COLO829 (cell line): ENCODE measurements around the gene DSC2.
"Not testable (repeated sequence)": the region's sequence is repeated elsewhere in the genome, so short reads cannot be mapped to it uniquely, and the experiment has no call there.

Experiments
- DNase-seq: peaks from one replicate; pipeline ENCODE4 v3.0.0; 2012; ENCODE audit warnings: low spot score

DSC2 gene

DNA sequence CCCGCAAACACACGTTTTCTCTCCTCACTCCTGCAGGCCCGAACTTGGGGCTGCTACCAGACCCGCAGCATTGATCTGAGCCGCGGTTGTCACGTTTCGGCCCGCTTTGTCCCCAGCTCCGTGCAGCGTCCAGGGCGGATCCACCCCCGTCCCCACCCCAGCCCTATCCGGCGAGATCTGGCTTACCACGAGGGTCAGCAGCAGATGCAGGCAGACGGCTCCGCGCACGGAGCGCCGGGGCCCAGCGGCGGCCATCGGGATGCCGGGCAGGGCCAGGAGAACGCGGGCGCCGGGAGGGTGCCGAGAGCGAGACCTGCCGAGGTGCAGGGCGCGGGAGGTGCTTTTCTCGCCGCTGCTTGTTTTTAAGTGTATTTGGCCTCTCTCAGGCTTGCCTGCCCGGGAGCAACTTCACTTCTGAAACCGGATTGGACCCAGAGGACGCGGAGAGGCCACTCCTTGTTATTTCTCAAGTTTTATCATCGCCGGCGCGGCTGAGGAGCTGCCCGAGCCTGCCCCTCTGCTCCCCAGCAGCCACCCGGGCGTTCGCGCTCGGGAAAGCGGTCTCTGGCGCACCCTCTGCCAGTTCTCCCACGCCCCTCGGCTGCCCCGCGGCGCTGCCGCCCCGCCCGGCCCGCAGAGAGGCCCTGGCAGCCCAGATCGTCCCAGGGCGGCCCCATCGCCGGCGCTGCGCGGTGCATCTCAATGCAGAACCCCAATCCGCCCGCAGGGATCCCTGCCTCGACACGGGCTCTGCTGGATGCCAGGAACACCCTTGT, 59.6 kb downstream of the DSC2 start, which contains the start of gene DSC3:
Gene DSC3, minus strand, starts transcription at position 337 of the 776 bp plus-strand sequence. Its CDS starts 82 bp downstream, at position 255.
- DNase-seq = no peak

DNA sequence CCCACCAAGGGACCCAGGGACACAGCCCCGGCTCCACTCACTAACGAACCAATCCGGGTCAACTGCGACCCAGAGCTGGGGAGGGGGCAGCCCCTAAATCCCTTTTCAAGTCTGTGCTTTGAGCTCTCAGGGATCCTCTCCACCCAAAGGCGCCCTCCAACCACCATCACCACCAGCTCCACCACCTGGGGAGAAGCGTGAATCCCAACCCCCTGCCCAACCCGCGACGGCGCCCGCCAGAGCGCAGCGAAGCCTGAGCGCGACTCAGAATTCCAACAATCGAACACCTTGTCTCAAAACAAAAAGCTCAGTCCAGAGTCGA, 60.2 kb downstream of the DSC2 start:
- no peak for DNase-seq

DNA sequence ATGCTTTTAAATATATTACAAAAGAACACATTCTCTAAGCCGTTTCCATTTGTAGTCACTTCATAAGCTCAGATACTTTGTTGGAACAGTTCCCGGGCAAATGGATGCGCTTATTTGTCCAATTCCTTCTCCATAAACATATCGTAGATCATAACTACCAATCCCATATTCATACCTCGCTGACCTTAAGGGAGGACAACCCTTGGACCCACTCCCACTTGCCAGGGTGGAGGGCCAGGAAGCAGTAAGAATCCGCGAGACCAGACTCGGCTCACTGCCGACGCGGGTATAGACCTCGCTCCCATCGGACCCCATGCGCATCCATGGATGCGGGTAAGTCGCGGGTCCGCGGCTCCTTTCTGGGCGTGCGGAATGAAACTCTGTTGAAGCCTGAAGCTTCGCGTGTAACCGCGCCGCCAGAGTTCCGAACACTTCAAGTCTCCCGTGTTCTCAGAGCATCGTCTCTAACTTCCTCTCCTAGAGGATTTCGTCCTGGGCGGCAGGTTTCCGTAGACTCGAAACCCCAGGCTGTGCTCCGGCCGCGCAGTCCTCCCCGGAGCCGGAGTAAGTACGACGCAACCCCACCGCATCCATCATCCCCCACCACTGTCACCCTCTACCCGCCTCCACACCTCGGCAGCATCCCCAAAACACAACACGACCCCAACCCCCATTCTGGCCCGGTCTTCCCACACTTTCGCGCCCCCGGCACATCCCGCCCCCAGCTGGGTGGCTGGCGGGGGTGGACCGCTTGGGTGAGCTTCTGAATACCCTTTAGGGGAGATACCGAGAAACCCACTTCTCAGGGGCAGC, 60.7 kb downstream of the DSC2 start:
- DNase-seq = no peak

- DNase-seq = no peak
These were observed 61.4 kb downstream of the DSC2 start for GRCh38 chr18:31040686-31041270.

DNA sequence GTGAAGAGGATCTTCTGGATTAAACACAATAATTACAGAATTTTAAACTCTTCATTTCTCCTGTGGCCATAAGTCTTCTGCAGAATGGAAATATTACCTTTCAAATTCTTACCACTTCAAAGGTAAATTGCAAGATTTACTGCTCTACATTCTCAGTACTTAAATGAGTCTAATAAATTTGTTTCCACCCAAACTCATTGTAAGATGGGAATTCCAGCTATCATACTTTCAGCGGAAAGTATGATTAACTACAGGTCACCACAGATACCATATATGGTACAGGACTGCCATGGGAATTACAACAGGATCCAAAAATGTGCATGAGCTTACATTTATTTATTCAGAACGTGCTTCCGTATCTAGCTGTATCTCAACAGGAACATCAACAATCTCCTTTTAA, 62.8 kb downstream of the DSC2 start:
- no peak for DNase-seq

DNA sequence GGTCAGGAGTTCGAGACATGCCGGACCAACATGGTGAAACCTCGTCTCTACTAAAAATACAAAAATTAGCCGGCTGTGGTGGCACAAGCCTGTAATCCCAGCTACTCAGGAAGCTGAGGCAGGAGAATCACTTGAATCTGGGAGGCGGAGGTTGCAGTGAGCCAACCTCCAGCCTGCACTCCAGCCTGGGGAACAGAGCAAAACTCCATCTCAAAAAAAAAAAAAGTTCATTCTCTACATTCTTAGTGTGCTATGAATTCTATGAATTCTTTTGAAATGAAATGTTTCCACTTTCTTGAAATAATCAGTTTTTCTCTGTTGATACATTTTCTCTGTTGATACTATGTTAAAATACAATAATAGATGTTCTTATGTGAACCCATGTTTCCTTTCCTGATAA, 64.5 kb downstream of the DSC2 start:
- not testable (repeated sequence) for DNase-seq

DNA sequence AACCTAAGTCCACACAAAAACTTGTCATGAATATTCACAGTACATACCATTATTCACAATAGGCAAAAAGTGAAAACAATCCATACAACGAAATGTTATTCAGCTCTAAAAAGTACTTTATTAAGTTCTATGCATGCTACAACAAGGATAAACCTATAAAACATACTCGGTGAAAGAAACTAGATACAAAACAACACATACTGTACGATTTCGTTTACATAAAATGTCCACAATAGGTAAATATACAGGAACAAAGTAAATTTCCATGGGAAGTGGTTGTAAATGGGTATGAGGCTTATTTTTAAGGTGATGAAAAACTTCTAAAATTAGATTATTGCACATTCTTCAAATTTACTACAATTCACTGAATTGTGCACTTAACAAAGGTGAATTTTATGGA, 67.7 kb downstream of the DSC2 start:
- no peak for DNase-seq

GRCh38 chr18:31030574-31031278, 71.5 kb downstream of the DSC2 start:
- no peak for DNase-seq

- no peak for DNase-seq
These were observed 86.3 kb downstream of the DSC2 start for GRCh38 chr18:31015715-31016434.

DNA sequence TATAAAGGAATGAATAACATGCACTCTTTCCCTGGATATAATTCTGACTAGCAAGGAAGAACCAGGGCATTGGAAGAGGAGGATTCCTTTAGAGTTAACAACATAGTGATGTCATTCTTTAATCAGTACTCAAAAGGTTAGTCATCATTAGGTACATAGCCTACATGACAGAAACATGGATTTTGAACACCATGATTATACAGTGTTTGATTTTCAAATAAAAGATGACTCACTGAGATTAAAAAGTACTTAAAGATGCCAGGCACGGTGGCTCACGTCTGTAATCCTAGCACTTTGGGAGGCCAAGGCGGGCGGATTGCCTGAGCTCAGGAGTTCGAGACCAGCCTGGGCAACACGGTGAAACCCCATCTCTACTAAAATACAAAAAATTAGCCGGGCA, 90.8 kb downstream of the DSC2 start:
- not testable (repeated sequence) for DNase-seq

- DNase-seq = no peak
These were observed 91.6 kb downstream of the DSC2 start for GRCh38 chr18:31010601-31011000.
